ENCODE data around the gene LY6G5C. TPM values are rescaled to one million over a fixed set of nuclear protein-coding genes. Genes with fewer than 3 reads are reported as not detected.

Gene LY6G5C
- total RNA-seq, 1 experiment from 2014 or later, result 0.62 TPM

DNA sequence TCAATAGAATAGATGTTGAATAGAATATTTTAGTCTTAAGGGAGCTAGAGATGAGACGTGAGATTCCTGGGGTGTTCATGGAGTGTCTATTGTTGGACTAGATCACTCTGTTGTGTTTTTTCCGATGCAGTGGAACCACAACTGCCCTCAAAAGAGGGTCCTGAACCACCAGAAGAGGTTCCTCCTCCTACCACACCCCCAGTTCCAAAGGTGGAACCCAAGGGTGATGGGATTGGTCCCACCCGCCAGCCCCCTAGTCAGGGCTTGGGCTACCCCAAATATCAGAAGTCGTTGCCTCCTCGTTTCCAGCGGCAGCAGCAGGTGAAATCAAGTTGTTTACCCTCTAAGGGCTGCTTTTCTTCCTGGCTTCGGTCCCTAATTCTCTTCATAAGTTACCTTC is 51.9 kb downstream of the LY6G5C start:
- no peak overlapping the region for H3K4me3 ChIP-seq (ENCODE audit: low read depth in 2 of 2, low read length in 2 of 2)
- POLR2A ChIA-PET, result no interaction called here
- in situ Hi-C loops (cut with HindIII; ENCODE audit: low pct_unique_long_range_greater_than_20kb, low sequenced_read_pairs), result no loop called here
- no peak for ATAC-seq
- no peaks in the 10 kb centered on the region for H3K27me3 ChIP-seq (ENCODE audit: control insufficient read depth, insufficient read depth, low read length)
- TF ChIP-seq SIN3A (IDR thresholded peaks at IDR 0.05; ENCODE audit: borderline replicate concordance, insufficient read depth, low read depth, low read length) (no peak), TCF7L2 (IDR thresholded peaks at IDR 0.05; ENCODE audit: low read depth, low read length) (no peak), POLR2AphosphoS5 (IDR thresholded peaks at IDR 0.05; ENCODE audit: low read depth, low read length) (no peak)
- TF ChIP-seq, protein P1, sequence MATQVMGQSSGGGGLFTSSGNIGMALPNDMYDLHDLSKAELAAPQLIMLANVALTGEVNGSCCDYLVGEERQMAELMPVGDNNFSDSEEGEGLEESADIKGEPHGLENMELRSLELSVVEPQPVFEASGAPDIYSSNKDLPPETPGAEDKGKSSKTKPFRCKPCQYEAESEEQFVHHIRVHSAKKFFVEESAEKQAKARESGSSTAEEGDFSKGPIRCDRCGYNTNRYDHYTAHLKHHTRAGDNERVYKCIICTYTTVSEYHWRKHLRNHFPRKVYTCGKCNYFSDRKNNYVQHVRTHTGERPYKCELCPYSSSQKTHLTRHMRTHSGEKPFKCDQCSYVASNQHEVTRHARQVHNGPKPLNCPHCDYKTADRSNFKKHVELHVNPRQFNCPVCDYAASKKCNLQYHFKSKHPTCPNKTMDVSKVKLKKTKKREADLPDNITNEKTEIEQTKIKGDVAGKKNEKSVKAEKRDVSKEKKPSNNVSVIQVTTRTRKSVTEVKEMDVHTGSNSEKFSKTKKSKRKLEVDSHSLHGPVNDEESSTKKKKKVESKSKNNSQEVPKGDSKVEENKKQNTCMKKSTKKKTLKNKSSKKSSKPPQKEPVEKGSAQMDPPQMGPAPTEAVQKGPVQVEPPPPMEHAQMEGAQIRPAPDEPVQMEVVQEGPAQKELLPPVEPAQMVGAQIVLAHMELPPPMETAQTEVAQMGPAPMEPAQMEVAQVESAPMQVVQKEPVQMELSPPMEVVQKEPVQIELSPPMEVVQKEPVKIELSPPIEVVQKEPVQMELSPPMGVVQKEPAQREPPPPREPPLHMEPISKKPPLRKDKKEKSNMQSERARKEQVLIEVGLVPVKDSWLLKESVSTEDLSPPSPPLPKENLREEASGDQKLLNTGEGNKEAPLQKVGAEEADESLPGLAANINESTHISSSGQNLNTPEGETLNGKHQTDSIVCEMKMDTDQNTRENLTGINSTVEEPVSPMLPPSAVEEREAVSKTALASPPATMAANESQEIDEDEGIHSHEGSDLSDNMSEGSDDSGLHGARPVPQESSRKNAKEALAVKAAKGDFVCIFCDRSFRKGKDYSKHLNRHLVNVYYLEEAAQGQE (IDR thresholded peaks at IDR 0.05; ENCODE audit: insufficient read depth in 1 of 2, low read depth in 2 of 2, low read length in 1 of 2), result no peak
- TF ChIP-seq, protein P2, sequence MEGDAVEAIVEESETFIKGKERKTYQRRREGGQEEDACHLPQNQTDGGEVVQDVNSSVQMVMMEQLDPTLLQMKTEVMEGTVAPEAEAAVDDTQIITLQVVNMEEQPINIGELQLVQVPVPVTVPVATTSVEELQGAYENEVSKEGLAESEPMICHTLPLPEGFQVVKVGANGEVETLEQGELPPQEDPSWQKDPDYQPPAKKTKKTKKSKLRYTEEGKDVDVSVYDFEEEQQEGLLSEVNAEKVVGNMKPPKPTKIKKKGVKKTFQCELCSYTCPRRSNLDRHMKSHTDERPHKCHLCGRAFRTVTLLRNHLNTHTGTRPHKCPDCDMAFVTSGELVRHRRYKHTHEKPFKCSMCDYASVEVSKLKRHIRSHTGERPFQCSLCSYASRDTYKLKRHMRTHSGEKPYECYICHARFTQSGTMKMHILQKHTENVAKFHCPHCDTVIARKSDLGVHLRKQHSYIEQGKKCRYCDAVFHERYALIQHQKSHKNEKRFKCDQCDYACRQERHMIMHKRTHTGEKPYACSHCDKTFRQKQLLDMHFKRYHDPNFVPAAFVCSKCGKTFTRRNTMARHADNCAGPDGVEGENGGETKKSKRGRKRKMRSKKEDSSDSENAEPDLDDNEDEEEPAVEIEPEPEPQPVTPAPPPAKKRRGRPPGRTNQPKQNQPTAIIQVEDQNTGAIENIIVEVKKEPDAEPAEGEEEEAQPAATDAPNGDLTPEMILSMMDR (IDR thresholded peaks at IDR 0.05), result no peak
- H3K9me3 ChIP-seq (ENCODE audit: control insufficient read depth, insufficient read depth, low read depth, low read length), result no peaks in the 10 kb centered on the region
- no TSS peak for BruUV-seq (replicated peaks)
- intact Hi-C loops (cut with micrococcal nuclease; ENCODE audit: unreplicated experiment), result no loop called here
- peaks cover 56% of the 10 kb centered on the region for H3K36me3 ChIP-seq (ENCODE audit: control insufficient read depth, insufficient read depth, low read length)
- no peak for DNase-seq (ENCODE audit: low read depth, low spot score)
- CTCF ChIA-PET, result interaction anchor here (0.6 kb wide), 1 partner anchor 310 kb away, joined by 9 read pairs; no protein-coding TSS in a partner anchor
- no peak overlapping the region for H3K27ac ChIP-seq (ENCODE audit: low read length)
- H3K4me1 ChIP-seq (ENCODE audit: control insufficient read depth, insufficient read depth, low read length), result no peaks in the 10 kb centered on the region

DNA sequence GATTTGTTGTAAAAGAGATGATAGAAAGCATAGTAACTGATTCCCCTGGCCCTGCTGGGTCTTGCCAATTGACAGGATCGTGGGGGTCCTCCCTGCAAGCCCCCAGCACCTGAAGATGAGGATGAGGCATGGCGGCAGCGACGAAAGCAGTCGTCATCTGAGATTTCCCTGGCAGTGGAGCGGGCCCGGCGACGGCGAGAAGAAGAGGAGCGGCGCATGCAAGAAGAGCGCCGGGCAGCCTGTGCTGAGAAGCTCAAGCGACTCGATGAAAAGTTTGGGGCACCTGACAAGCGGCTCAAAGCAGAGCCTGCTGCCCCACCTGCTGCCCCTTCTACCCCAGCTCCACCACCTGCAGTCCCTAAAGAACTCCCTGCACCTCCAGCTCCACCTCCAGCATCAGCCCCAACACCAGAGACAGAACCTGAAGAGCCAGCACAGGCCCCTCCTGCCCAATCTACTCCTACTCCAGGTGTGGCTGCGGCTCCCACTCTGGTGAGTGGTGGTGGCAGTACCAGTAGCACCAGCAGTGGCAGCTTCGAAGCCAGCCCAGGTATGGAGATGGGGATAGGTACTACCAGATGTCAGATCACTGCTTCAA is 53.1 kb downstream of the LY6G5C start:
- intact Hi-C loops (cut with micrococcal nuclease; ENCODE audit: unreplicated experiment), result no loop called here
- no peak for DNase-seq (ENCODE audit: low read depth, low spot score)
- H3K27ac ChIP-seq (ENCODE audit: low read length), result no peak overlapping the region
- H3K4me3 ChIP-seq (ENCODE audit: low read depth in 2 of 2, low read length in 2 of 2), result no peak overlapping the region
- ATAC-seq, result no peak
- in situ Hi-C loops (cut with HindIII; ENCODE audit: low pct_unique_long_range_greater_than_20kb, low sequenced_read_pairs), result no loop called here
- TF ChIP-seq, protein P1 (IDR thresholded peaks at IDR 0.05; ENCODE audit: insufficient read depth in 1 of 2, low read depth in 2 of 2, low read length in 1 of 2), result no peak
- no peak; the same call in 1 of the 2 replicates for TF ChIP-seq POLR2AphosphoS5 (IDR thresholded peaks at IDR 0.05; ENCODE audit: low read depth, low read length)
- TF ChIP-seq TCF7L2 (IDR thresholded peaks at IDR 0.05; ENCODE audit: low read depth, low read length), result no peak
- TF ChIP-seq, protein P2 (IDR thresholded peaks at IDR 0.05), result no peak
- no peak for TF ChIP-seq SIN3A (IDR thresholded peaks at IDR 0.05; ENCODE audit: borderline replicate concordance, insufficient read depth, low read depth, low read length)
- no peaks in the 10 kb centered on the region for H3K9me3 ChIP-seq (ENCODE audit: control insufficient read depth, insufficient read depth, low read depth, low read length)
- ChIA-PET POLR2A (no interaction called here), CTCF (no interaction called here)
- H3K4me1 ChIP-seq (ENCODE audit: control insufficient read depth, insufficient read depth, low read length), result peaks cover 3% of the 10 kb centered on the region
- peaks cover 53% of the 10 kb centered on the region for H3K36me3 ChIP-seq (ENCODE audit: control insufficient read depth, insufficient read depth, low read length)
- H3K27me3 ChIP-seq (ENCODE audit: control insufficient read depth, insufficient read depth, low read length), result no peaks in the 10 kb centered on the region
- BruUV-seq (replicated peaks), result no TSS peak

Data from Panc1 (cell line).